Left forelimb (tissue), 1 donor: ENCODE data around the gene R3HDM1.
"Not testable (repeated sequence)": the region's sequence is repeated elsewhere in the genome, so short reads cannot be mapped to it uniquely, and the experiment has no call there.

Source experiments
- DNase-seq: peaks from one replicate; pipeline ENCODE4 v3.0.0-alpha.2; 2018; ENCODE audit warnings: low spot score

Gene R3HDM1

DNA sequence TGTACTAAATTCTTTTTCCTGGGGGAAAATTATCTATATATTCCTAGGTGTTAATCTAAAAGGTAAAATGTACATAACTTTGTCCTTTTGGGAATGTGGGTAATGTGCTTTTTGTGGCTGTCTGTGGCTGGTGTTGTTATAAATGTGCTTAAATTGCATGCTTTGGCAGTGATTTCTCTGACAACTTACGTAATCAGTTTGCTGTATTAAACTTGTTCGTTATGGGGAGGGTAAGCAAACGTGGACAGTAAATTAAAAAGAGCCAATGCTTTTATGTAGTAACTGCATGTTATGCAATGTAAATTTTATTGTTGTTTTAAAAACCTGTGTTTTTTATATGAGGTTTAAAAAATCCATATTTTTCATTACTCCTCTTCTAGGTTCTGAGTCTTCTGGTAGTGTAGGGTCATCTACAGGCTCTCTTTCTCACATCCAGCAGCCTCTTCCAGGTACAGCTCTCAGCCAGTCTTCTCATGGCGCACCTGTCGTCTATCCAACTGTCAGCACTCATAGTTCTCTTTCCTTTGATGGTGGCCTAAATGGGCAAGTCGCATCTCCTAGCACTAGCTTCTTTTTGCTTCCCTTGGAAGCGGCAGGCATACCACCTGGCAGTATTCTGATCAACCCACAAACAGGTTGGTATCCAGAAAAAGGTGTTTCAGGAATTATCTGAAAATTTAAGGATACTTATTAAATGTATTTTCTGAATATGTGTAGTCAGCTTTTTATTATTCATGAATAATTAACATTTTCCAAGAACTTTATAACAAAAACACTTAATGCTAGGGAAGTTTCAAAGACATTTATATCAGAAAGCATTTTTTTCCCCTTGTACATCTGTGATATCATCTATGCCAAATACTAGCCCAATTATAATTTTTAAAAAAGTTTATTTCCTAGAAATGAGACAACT lies 110.1 kb downstream of the R3HDM1 start:
- no peak for DNase-seq

DNA sequence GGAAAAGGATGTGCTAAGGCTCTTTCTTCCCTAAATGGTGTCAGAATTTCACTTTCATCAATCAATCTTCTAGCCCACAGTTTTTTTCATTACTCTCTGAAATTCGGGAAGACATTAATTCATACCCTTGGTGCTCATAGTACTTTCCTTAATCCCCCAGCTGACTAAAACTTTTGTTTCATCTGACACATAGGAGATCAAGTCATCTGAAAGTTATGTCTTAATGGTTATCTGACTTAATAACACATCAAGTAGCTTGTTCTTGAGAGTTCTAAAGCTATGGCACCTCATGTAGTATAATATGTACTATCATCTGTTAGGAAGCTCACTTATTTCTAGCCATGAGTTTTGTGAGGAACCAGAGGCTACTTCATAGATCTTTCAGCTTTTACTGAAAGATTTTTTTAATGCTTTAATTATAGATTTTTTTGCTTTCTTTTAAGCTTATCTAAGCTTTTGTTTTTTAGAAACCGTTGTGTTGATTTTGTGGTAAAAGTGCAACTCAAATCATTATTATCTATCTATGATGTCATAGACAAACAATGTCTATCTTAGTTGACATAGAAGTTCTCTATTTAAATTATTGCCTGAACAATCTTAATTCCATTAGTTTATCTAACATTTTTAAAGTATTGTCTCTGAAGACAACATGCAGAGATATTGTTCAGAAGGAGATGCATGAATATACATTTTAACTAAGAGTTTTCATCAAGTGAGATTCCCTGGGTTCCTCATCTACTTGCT lies 116.7 kb downstream of the R3HDM1 start:
- no peak for DNase-seq

DNA sequence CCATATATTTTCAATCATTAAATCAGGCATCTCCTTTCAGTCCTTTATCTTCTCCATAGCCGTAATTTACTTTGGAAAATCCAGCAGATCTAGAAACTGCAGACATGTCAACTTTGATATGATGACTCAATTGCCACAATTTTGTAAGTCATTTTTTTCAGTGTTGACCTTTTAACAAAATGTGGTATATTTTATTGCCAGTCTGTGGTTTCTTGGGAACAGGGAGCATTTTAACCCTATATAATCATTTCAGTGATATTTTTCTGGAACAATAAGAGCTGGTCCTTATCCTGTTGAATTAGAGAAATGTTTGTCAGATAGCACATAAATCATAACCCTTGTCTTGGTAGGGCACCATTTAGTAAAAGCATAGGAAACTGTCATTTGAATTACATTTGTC lies 119.4 kb downstream of the R3HDM1 start:
- DNase-seq = no peak

DNA sequence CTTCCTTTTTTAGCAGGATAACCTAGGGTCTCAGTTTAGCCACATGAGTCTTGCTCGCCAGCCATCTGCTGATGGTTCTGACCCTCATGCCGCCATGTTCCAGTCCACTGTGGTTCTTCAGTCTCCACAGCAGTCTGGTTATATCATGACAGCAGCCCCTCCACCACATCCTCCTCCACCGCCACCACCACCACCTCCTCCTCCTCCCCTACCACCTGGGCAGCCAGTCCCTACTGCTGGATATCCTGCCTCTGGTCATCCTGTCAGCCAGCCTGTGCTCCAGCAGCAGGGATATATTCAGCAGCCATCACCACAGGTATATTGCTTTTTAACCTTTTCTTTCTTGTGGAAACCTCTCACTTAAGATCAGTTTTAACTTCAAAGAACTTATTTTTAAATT lies 120.4 kb downstream of the R3HDM1 start:
- no peak for DNase-seq

DNA sequence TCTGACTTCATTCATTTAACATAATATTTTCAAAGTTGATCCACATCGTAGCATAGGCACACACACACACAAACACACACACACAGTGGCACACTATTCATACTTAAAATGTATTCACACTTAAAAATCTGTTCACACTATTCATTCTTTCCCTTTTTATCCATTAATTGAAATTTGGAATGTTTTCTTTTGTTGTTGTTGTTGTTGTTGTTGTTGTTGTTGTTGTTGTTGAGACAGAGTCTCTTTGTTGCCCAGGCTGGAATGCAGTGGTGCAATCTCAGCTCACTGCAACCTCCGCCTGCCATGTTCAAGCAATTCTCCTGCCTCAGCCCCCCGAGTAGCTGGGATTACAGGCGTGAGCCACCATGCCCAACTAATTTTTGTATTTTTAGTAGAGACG lies 123.0 kb downstream of the R3HDM1 start:
- not testable (repeated sequence) for DNase-seq

GRCh38 chr2:135657806-135658582 lies 126.7 kb downstream of the R3HDM1 start:
- no peak for DNase-seq

DNA sequence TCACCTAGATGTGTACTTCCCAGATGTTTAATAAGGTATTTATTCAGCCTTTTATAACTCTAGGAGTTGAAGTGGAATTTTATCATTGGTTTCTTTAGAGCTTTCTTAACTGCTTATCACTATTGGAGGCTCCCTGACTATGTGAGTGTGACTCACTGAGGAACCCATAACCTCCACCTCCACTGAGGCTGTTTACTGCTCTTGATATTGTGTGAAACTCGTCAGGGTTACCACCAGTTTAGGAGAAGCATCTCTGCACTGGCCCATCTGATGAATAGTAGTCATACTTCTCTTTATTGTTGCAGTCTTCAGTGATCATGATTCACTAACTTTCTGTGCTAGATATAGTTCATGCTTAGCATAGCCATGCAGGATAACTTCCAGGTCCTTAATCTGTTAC lies 130.8 kb downstream of the R3HDM1 start:
- no peak for DNase-seq

DNA sequence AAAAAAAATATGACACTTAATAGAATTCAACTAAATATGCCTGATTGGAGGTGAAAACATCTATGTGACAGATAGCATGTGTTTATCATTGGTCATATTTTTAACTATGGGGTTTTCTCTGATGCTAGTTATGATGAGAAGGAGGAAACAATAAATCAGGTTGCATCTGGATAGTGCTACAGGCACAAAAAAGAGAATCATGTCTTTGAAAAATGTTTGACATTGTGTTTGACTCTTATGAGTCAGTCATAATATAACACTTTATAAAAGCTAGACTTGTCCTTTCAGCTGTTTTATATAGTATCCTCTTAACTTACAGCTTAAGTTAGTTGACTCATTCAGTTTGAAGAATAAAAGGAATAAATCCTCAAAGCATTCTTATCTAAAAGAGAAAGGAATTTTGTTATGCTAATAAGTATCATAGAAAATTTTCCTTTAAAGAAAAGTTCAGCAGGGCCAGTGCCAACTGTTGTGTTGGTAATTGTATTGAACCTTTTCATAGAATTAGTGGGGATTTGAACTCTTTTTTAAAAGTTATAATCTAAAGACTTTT lies 131.9 kb downstream of the R3HDM1 start:
- DNase-seq = no peak

DNA sequence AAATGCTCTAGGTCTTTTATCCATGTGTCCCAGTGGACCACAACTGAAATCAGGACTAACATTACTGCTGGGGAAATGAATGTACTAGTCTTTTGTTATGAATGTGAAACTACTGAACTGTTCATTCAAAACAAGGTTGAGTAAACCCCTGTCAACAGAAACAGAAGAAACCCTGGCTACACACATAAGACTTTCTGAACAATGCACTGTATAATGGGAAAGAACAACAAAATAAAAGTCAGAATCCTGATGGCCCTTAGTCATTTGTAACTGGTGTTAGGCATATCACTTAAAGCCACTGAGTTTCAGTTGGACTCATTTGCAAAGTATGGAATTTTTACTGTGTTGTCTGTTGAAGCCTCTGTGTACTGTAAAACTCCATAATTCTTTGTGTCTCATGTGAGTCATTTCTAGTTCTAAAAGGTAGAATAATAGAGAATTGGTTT lies 133.4 kb downstream of the R3HDM1 start:
- no peak for DNase-seq

GRCh38 chr2:135667045-135667444 lies 135.8 kb downstream of the R3HDM1 start:
- no peak for DNase-seq

DNA sequence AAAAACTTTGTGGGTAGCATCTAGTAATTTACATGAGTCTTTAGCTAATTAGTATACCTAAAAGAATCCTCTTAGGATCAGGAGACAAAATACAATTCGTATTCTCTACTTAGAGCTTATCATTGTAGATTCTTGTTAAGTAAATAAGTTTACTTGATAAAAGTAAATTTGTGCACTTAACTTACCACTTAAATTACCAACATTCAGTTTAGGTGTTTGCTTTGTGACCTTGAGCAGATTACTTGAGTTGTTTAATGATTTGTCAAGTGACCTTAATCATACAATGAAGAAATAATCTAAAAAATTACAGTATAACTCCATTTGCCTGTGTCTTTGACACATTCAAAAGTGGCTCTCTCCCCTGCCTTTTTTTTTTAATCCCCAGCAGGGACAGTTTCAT lies 143.2 kb downstream of the R3HDM1 start:
- DNase-seq = no peak

GRCh38 chr2:135676031-135676430 lies 144.7 kb downstream of the R3HDM1 start:
- no peak for DNase-seq

DNA sequence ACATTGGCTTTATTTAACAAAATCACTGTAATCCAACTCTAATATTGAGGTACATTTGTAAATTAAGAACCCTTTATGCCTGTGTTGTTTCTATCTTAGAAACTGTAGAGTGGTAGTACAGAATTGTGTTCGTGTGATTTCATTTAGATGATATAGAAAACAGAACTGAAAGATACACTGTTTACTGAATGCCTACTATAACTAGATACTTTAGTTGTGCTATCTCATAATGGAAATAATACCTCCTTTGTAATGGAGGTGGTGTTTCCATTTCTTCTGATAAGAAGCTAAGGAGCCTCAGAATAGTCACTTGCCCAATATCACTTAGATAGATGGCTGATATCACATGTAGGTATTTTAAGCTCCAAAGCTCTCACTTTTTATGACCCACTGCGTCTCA lies 147.8 kb downstream of the R3HDM1 start:
- DNase-seq = no peak

DNA sequence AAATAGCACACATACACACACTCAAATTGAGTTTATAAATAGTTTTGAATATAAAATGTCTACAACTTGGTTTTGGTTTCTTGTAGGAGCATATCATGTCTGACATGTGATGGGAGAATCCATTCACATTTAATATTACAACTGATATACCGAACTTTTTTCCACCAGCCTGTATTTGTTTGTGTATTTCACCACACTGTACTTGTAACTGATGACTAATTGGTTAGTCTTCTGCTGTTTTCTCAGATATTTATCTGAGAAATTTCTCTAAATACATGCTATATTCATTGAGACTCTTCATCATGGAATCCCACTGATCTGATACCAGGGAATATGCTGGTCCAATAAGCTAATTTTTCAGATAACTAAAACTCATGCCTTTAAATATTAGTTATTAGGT lies 154.1 kb downstream of the R3HDM1 start:
- no peak for DNase-seq

- DNase-seq = no peak
These were observed 157.7 kb downstream of the R3HDM1 start for GRCh38 chr2:135688978-135689377.

GRCh38 chr2:135689679-135690078 lies 158.4 kb downstream of the R3HDM1 start:
- no peak for DNase-seq

DNA sequence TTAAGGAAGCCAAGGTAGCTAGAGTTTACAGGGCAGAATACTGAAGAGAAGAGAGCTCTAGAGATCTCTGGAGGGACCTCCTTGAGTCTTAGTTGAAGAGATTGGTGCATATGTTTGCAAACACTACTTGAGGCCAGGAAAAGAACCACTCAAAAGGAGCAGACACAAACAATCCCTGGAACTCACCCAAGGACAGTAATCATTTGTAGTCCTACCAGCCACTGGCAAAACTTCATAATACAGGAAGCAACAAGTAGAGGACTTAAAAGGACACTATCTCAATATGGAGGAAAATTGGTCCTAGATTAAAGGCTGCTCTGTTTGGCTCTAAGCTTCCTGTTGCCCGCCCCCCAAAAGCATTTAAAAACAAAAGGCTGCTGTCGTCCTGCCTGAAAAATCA lies 163.4 kb downstream of the R3HDM1 start:
- no peak for DNase-seq

- no peak for DNase-seq
These were observed 167.6 kb downstream of the R3HDM1 start for GRCh38 chr2:135698838-135699237.

DNA sequence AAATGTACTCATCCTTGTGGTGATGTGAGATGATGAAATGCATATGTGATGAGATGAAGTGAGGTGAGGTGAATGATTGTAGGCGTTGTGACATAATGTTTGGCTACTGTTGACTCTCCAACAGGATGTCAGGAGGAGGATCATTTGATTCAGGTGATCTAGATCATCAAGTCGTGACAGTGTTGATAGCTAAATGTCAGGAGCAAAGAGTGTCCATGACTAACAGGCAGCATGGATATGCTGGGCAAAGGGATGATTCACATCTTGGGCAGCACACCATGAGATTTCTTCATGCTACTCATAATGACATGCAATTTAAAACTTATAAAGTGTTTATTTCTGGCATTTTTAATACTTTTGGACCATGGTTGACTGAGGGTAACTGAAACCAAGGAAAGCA lies 170.2 kb downstream of the R3HDM1 start:
- no peak for DNase-seq

DNA sequence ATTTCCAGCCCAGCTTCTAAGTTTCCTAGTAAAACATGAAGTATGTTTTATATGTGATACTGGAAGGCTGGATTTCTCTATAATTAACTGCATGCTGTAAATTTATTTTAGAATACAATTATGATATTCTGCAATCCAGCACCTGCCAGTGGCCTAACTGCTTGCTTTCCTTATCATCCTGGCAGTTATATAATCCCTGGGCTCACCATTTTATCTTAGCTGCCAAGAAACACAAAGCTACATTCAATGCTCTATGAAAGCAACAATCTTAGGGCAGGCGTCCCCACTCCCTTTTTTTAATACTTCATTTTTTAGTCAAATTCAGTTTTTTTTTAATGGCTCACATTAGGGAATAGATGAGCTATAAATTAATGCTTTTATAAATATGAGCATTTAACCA lies 172.0 kb downstream of the R3HDM1 start:
- DNase-seq = no peak

GRCh38 chr2:135704075-135704474 lies 172.8 kb downstream of the R3HDM1 start:
- DNase-seq = not testable (repeated sequence)

- DNase-seq = no peak
These were observed 176.9 kb downstream of the R3HDM1 start for GRCh38 chr2:135708159-135708558.
